ENCODE measurements around the gene NUDT11.
"Not testable (repeated sequence)": the region's sequence is repeated elsewhere in the genome, so short reads cannot be mapped to it uniquely, and the experiment has no call there.

The NUDT11 gene

DNA sequence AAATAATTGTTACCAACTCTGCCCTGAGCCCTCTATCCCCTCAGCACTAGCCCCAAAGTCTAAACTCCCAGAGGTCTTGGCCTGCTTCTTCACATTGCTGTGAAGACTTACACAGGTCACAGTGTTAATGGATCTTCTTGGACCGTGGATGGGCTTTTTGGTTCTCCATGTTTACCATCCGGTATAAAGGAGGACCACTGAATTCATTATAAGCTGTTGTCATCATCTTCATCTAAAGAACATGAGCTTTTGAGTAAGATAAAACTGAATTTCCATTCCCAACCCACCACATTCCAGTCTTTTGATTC, 8.5 kb downstream of the NUDT11 start:
- no peaks in the 10 kb centered on the region for H3K27me3 ChIP-seq (replicated peaks)
- TF ChIP-seq, protein P1, sequence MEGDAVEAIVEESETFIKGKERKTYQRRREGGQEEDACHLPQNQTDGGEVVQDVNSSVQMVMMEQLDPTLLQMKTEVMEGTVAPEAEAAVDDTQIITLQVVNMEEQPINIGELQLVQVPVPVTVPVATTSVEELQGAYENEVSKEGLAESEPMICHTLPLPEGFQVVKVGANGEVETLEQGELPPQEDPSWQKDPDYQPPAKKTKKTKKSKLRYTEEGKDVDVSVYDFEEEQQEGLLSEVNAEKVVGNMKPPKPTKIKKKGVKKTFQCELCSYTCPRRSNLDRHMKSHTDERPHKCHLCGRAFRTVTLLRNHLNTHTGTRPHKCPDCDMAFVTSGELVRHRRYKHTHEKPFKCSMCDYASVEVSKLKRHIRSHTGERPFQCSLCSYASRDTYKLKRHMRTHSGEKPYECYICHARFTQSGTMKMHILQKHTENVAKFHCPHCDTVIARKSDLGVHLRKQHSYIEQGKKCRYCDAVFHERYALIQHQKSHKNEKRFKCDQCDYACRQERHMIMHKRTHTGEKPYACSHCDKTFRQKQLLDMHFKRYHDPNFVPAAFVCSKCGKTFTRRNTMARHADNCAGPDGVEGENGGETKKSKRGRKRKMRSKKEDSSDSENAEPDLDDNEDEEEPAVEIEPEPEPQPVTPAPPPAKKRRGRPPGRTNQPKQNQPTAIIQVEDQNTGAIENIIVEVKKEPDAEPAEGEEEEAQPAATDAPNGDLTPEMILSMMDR (IDR thresholded peaks at IDR 0.05; ENCODE audit: low read depth, low read length, missing control alignments): no peak
- in situ Hi-C loops (cut with HindIII; ENCODE audit: low pct_ligation_motif_present, low sequenced_read_pairs): no loop called here
- H3K4me3 ChIP-seq (ENCODE audit: low read depth, low read length): no peak overlapping the region
- DNase-seq: no peak
- H3K36me3 ChIP-seq (replicated peaks): no peaks in the 10 kb centered on the region
- peak overlapping the region; percentile 15 for H3K27ac ChIP-seq

DNA sequence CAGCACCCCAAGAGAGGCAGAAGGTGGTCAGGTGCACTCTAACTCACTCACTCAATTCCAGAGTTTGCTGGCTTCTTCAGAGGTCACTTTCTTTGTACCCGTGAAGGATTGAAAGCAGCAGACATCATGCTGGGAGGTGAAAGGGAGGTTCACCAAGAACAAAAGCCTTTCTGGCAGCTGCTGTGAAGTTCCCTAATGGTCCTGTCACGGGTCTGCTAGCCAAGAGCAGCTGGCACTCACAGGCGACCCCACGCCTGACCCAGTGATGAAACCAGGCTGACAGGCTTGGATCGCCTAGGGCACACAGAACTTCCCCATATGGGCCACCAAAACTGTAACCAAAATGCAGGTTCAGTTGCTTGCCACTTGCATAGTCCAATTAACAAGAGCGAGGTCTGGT, 11.8 kb downstream of the NUDT11 start:
- no peaks in the 10 kb centered on the region for H3K36me3 ChIP-seq (replicated peaks)
- no peaks in the 10 kb centered on the region for H3K27me3 ChIP-seq (replicated peaks)
- no peak overlapping the region for H3K4me3 ChIP-seq (ENCODE audit: low read depth, low read length)
- TF ChIP-seq, protein P1 (IDR thresholded peaks at IDR 0.05; ENCODE audit: low read depth, low read length, missing control alignments): no peak
- no peak for DNase-seq
- no peak overlapping the region for H3K27ac ChIP-seq
- in situ Hi-C loops (cut with HindIII; ENCODE audit: low pct_ligation_motif_present, low sequenced_read_pairs): no loop called here

DNA sequence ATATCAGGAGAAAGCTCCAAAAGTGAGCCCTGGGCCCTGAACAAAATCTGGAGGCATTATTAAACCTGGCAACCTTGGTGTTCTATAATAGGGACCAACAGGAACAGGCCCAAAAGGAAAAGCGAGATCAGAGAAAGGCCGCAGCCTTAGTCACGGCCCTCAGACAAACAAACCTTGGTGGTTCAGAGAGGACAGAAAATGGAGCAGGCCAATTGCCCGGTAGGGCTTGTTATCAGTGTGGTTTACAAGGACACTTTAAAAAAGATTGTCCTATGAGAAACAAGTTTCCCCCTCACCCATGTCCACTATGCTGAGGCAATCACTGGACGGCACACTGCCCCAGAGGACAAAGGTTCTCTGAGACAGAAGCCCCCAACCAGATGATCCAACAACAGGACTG, 14.0 kb downstream of the NUDT11 start:
- H3K36me3 ChIP-seq (replicated peaks); in situ Hi-C loops (cut with HindIII; ENCODE audit: low pct_ligation_motif_present, low sequenced_read_pairs); H3K27ac ChIP-seq; DNase-seq; H3K4me3 ChIP-seq (ENCODE audit: low read depth, low read length); H3K27me3 ChIP-seq (replicated peaks): not testable (repeated sequence)

DNA sequence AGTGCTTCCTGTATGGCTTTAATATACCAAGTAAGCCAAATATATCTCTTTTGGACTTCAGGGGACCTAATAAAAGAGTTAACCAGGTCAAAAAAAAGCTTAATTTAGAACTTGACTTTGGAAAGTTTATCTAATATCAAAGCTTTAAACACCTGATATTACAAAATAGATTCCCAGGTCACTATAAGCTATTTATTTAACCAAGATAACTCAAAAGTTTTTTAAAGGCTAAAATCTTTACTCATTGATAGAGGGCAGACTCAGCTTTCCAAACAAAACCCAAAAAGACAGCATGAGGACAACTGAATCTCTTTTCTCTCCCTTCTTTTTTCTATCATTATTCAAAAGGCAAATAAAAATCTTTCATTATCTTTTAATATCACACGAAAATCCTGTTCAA, 19.5 kb downstream of the NUDT11 start:
- no peaks in the 10 kb centered on the region for H3K27me3 ChIP-seq (replicated peaks)
- no peaks in the 10 kb centered on the region for H3K36me3 ChIP-seq (replicated peaks)
- no peak for DNase-seq
- H3K27ac ChIP-seq: no peak overlapping the region
- in situ Hi-C loops (cut with HindIII; ENCODE audit: low pct_ligation_motif_present, low sequenced_read_pairs): no loop called here
- H3K4me3 ChIP-seq (ENCODE audit: low read depth, low read length): no peak overlapping the region
- TF ChIP-seq, protein P1 (IDR thresholded peaks at IDR 0.05; ENCODE audit: low read depth, low read length, missing control alignments): no peak

DNA sequence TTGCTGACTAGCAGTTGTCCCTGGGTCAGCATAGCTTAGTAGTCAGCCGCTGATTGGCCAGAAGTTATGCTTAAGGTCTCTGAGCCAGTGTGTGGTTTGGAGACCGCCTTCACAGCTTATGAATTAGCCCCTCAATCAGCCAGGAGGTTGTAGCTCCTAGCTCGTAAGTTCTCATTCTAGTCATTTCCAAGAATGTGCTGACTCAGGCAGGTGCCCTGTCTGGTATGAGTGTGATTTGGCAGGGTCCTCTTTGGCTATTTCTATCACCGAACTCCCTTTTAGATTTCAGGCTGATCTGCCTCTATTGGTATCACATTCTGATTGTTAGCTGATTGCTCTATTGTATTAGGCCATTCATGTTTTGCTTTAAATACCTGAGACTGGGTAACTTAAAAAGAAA, 33.1 kb downstream of the NUDT11 start:
- DNase-seq: no peak
- TF ChIP-seq, protein P1 (IDR thresholded peaks at IDR 0.05; ENCODE audit: low read depth, low read length, missing control alignments): no peak
- Histone ChIP-seq H3K27me3 (replicated peaks) (no peaks in the 10 kb centered on the region), H3K36me3 (replicated peaks) (no peaks in the 10 kb centered on the region), H3K4me3 (ENCODE audit: low read depth, low read length) (no peak overlapping the region), H3K27ac (no peak overlapping the region)
- in situ Hi-C loops (cut with HindIII; ENCODE audit: low pct_ligation_motif_present, low sequenced_read_pairs): no loop called here

DNA sequence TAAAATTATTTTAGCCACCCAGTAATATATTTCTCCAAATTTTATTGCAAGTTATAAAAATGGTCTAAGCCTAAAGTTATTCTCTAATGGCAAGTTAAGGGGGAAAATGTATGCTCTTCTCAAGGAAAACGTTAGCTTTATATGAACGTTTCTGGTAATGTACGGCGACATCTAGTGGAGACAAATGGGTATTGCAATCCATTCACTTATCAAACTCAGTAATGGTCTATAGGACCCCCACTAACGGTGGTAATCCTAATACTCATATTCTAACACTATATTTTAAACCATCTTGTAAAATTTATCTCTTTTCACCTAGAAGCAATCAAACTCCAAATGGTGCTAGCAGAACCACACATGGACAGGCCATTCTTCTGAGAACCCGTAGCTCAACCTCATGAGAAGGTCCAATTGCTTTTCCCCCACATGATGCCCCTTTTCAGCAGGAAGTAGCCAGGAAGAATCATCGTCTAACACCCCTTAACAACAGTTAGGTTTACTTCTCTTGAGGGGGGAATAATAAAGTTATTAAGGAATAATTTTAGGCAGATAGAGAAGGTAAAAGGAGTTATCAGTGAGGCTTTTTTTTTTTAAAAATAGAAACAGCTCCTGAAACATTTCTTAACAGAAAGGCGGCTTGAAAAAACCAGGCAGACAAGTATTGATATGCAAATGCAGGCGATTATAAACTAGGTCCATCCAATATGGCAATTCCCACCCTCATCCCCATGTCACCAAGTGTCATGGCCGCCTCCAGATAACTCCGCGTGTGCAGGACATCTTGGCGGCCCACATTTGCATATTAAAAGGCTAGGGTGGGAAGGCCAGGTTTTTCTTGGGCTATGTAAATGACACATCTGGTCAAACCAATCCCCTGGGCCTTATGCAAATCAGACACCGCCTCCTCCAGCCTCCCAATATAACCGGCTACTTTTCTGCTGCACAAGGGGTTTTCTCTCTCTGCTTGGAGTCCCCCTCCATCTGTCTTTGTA, 35.0 kb downstream of the NUDT11 start:
- H3K27me3 ChIP-seq (replicated peaks): no peaks in the 10 kb centered on the region
- H3K27ac ChIP-seq: no peak overlapping the region
- no peak overlapping the region for H3K4me3 ChIP-seq (ENCODE audit: low read depth, low read length)
- no peaks in the 10 kb centered on the region for H3K36me3 ChIP-seq (replicated peaks)
- in situ Hi-C loops (cut with HindIII; ENCODE audit: low pct_ligation_motif_present, low sequenced_read_pairs): no loop called here
- TF ChIP-seq, protein P1 (IDR thresholded peaks at IDR 0.05; ENCODE audit: low read depth, low read length, missing control alignments): peak; percentile 61
- peak; percentile 48 for DNase-seq
